ENCODE data around the gene POC5. TPM values are rescaled to one million over a fixed set of nuclear protein-coding genes. Genes with fewer than 3 reads are reported as not detected.
A peak's percentile ranks its signal among the peaks of the same experiment; 100 is the strongest.

The POC5 gene, protein sequence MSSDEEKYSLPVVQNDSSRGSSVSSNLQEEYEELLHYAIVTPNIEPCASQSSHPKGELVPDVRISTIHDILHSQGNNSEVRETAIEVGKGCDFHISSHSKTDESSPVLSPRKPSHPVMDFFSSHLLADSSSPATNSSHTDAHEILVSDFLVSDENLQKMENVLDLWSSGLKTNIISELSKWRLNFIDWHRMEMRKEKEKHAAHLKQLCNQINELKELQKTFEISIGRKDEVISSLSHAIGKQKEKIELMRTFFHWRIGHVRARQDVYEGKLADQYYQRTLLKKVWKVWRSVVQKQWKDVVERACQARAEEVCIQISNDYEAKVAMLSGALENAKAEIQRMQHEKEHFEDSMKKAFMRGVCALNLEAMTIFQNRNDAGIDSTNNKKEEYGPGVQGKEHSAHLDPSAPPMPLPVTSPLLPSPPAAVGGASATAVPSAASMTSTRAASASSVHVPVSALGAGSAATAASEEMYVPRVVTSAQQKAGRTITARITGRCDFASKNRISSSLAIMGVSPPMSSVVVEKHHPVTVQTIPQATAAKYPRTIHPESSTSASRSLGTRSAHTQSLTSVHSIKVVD
- total RNA-seq (2022) (12.7 and 13.6 TPM in 2 replicates), Bru-seq, nascent RNA (percentile 77 among the genes with signal in this experiment), BruChase-seq, experiment 1, labeled RNA remaining after a 2-hour chase (percentile 71 among the genes with signal in this experiment), BruChase-seq, experiment 2, labeled RNA remaining after a 6-hour chase (percentile 62 among the genes with signal in this experiment)
- long read RNA-seq, partial matches to known transcripts, result 3 of 18 reads
- long read RNA-seq, other reads (novel, unspliced or antisense), result 12 of 18 reads

DNA sequence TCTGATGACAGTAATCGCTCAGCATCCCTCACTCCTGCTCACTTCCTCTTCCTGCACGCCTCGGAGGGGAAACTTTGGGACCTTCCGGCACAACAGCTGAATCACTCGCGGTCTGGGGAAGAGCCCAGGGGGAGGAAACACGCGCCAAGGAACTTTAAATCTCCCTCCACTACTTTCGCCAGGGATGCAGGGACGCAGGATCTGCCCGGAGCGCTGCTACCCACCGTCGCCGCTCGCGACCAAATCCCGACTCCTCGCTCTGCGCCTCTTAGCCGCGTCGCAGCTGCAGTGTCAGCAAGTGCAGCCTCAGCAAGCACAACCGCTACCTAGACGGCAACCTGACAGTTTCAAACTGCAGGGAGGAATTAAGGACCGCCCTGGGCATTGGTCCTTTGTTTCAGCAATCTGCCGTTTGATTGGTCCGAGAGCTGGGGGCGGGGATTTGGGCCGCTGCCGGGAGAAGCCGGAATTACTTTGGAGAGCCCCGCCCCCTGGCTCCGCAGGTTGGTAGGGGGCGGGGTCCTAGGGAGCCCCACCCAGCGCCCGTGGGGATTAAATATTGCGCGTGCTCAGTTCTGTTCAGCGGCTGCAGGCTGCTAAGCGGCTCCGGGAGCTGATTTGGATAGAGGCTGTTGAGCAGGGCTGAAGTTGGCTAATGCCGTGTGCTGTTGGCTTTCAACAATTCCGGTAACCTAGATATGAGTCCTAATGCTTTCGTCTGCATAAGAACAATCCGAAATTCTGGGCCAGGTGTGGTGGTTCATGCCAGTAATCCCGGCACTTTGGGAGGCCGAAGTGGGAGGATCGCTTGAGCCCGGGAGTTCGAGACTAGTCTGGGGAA is at the start of gene POC5:
POC5 (minus strand) TSS at position 356 of the 841 bp plus-strand sequence. CDS start 4,500 bp downstream, outside the sequence.
- no peaks in the 10 kb centered on the region for H3K9me3 Mint-ChIP-seq (ENCODE audit: unreplicated experiment)
- no peaks in the 10 kb centered on the region for H3K27me3 Mint-ChIP-seq (ENCODE audit: insufficient read depth, unreplicated experiment)
- Histone ChIP-seq H3K4me3 (ENCODE audit: low read depth, low read length) (peak within 1 kb of the TSS; percentile 86), H3K27me3 (replicated peaks; ENCODE audit: control insufficient read depth, insufficient read depth, low read length) (no peaks in the 10 kb centered on the region), H3K9me3 (no peaks in the 10 kb centered on the region), H3K36me3 (ENCODE audit: control insufficient read depth, insufficient read depth, low read length) (no peaks in the 10 kb centered on the region), H3K4me1 (0 out of 2 replicates have a peak, but pooled peaks cover 6% of the 10 kb centered on the region)
- ChIA-PET POLR2A (interaction anchor here (0.7 to 1.4 kb wide), 4 partner anchors 10 to 380 kb away, joined by 3 to 5 read pairs (median 3); partner anchors contain the start of gene HMGCR), CTCF (interaction anchor here (0.6 to 0.8 kb wide), 2 partner anchors 34 to 459 kb away, joined by 3 read pairs; no protein-coding TSS in a partner anchor)
- peak within 1 kb of the TSS; percentile 99 for H3K4me3 Mint-ChIP-seq (ENCODE audit: unreplicated experiment)
- H3K27ac Mint-ChIP-seq (ENCODE audit: unreplicated experiment), result peak within 1 kb of the TSS; percentile 98
- peak; percentile 98 to 99 for DNase-seq
- intact Hi-C loops (cut with micrococcal nuclease; ENCODE audit: unreplicated experiment), result loop anchor here (1.0 kb wide), 1 partner anchor 21 kb away; no protein-coding TSS in a partner anchor
- TF ChIP-seq, protein P1, sequence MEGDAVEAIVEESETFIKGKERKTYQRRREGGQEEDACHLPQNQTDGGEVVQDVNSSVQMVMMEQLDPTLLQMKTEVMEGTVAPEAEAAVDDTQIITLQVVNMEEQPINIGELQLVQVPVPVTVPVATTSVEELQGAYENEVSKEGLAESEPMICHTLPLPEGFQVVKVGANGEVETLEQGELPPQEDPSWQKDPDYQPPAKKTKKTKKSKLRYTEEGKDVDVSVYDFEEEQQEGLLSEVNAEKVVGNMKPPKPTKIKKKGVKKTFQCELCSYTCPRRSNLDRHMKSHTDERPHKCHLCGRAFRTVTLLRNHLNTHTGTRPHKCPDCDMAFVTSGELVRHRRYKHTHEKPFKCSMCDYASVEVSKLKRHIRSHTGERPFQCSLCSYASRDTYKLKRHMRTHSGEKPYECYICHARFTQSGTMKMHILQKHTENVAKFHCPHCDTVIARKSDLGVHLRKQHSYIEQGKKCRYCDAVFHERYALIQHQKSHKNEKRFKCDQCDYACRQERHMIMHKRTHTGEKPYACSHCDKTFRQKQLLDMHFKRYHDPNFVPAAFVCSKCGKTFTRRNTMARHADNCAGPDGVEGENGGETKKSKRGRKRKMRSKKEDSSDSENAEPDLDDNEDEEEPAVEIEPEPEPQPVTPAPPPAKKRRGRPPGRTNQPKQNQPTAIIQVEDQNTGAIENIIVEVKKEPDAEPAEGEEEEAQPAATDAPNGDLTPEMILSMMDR (IDR thresholded peaks at IDR 0.05; ENCODE audit: insufficient read depth in 1 of 2, low read depth in 1 of 2, low read length in 1 of 2, severe bottlenecking in 1 of 2, unreplicated experiment in 1 of 2), result no peak
- no TSS peak for BruUV-seq (replicated peaks)
- peaks cover 23% of the 10 kb centered on the region for H3K4me1 Mint-ChIP-seq (ENCODE audit: low read depth, unreplicated experiment)
- peaks cover 21% of the 10 kb centered on the region for H3K36me3 Mint-ChIP-seq (ENCODE audit: insufficient read depth, unreplicated experiment)

DNA sequence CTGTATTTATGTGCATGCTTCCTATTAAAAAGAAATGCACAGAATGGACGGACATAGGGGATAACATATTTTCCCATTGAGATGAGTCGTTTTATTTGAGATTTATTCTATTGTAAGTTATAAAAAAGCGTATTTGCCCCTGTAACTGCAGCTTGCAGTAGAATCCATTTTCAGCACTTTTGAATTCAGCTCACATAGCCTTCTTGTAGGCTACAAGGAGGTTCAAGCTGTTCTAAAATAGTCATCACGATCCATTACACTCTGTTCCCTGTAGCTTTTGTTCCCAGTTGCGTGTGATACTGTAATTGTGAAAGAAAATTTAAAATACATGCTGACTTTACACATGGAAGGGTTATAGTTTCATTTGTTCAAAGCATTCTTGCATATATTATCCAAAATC is 40.9 kb upstream of the POC5 start:
- Mint-ChIP-seq H3K4me1 (ENCODE audit: low read depth, unreplicated experiment) (no peaks in the 10 kb centered on the region), H3K27ac (ENCODE audit: unreplicated experiment) (no peak overlapping the region), H3K36me3 (ENCODE audit: insufficient read depth, unreplicated experiment) (no peaks in the 10 kb centered on the region), H3K9me3 (ENCODE audit: unreplicated experiment) (no peaks in the 10 kb centered on the region), H3K4me3 (ENCODE audit: unreplicated experiment) (no peak overlapping the region), H3K27me3 (ENCODE audit: insufficient read depth, unreplicated experiment) (peaks cover 8% of the 10 kb centered on the region)
- POLR2A ChIA-PET, result no interaction called here
- no peaks in the 10 kb centered on the region for H3K36me3 ChIP-seq (ENCODE audit: control insufficient read depth, insufficient read depth, low read length)
- peaks cover 3% of the 10 kb centered on the region; the same call in 1 of the 2 replicates for H3K9me3 ChIP-seq
- H3K4me1 ChIP-seq, result no peaks in the 10 kb centered on the region
- intact Hi-C loops (cut with micrococcal nuclease; ENCODE audit: unreplicated experiment), result no loop called here
- H3K27me3 ChIP-seq (replicated peaks; ENCODE audit: control insufficient read depth, insufficient read depth, low read length), result no peaks in the 10 kb centered on the region
- H3K4me3 ChIP-seq (ENCODE audit: low read depth, low read length), result no peak overlapping the region
- DNase-seq, result no peak
- no TSS peak for BruUV-seq (replicated peaks)
- CTCF ChIA-PET, result no interaction called here
- TF ChIP-seq, protein P1 (IDR thresholded peaks at IDR 0.05; ENCODE audit: insufficient read depth in 1 of 2, low read depth in 1 of 2, low read length in 1 of 2, severe bottlenecking in 1 of 2, unreplicated experiment in 1 of 2), result no peak

Data from Caco-2 (cell line).